HG03097 (cell line): ENCODE data around the gene PAPLN.
"Not testable (repeated sequence)": the region's sequence is repeated elsewhere in the genome, so short reads cannot be mapped to it uniquely, and the experiment has no call there.

Experiments
- ATAC-seq: cut with Tn5 transposase; IDR thresholded peaks from one replicate; pipeline ENCODE4 v1.9.1; 2021; ENCODE audit not compliant: unreplicated experiment, low FRiP score

The PAPLN gene

GRCh38 chr14:73237219-73237785 is at the start of gene PAPLN:
Gene PAPLN, plus strand, starts transcription at chr14:73237506. Its CDS starts 2,273 bp downstream, at chr14:73239779.
- no peak for ATAC-seq

GRCh38 chr14:73188501-73188911 is 48.8 kb upstream of the PAPLN start:
- no peak for ATAC-seq

- ATAC-seq = no peak
Measured at GRCh38 chr14:73189651-73190050, 47.7 kb upstream of the PAPLN start.

- ATAC-seq = no peak
Measured at GRCh38 chr14:73191441-73191840, 45.9 kb upstream of the PAPLN start.

GRCh38 chr14:73194306-73194705 is 43.0 kb upstream of the PAPLN start:
- ATAC-seq = not testable (repeated sequence)

GRCh38 chr14:73198253-73198652 is 39.1 kb upstream of the PAPLN start:
- ATAC-seq = no peak

GRCh38 chr14:73203527-73203926 is 33.8 kb upstream of the PAPLN start:
- ATAC-seq = no peak

- ATAC-seq = no peak
Measured at GRCh38 chr14:73207615-73208014, 29.7 kb upstream of the PAPLN start.

GRCh38 chr14:73208390-73208789 is 28.9 kb upstream of the PAPLN start:
- no peak for ATAC-seq

GRCh38 chr14:73208846-73209245 is 28.5 kb upstream of the PAPLN start:
- no peak for ATAC-seq

GRCh38 chr14:73209953-73210352 is 27.4 kb upstream of the PAPLN start:
- ATAC-seq = no peak

- ATAC-seq = no peak
Measured at GRCh38 chr14:73211251-73212040, 25.9 kb upstream of the PAPLN start.

- ATAC-seq = no peak
Measured at GRCh38 chr14:73216030-73216429, 21.3 kb upstream of the PAPLN start.

GRCh38 chr14:73217411-73217810 is 19.9 kb upstream of the PAPLN start:
- no peak for ATAC-seq

- no peak for ATAC-seq
Measured at GRCh38 chr14:73220061-73220460, 17.2 kb upstream of the PAPLN start.

- no peak for ATAC-seq
Measured at GRCh38 chr14:73220634-73221033, 16.7 kb upstream of the PAPLN start.

- ATAC-seq = no peak
Measured at GRCh38 chr14:73221945-73222344, 15.4 kb upstream of the PAPLN start.

GRCh38 chr14:73223049-73223448 is 14.3 kb upstream of the PAPLN start:
- no peak for ATAC-seq

- no peak for ATAC-seq
Measured at GRCh38 chr14:73225496-73225895, 11.8 kb upstream of the PAPLN start.

- no peak for ATAC-seq
Measured at GRCh38 chr14:73227812-73228781, 9.2 kb upstream of the PAPLN start.

GRCh38 chr14:73230051-73230450 is 7.3 kb upstream of the PAPLN start:
- no peak for ATAC-seq
